SK-N-SH (cell line): Measurements from ENCODE around the gene P2RY14.

ENCODE experiments used
- EP300 ChIP-seq, 2 experiments: IDR thresholded peaks; 2 replicates each; pipeline versions ENCODE4 v1.4.0 to v1.6.1; 2012; ENCODE audit warnings: borderline replicate concordance in 1 of 2, low read depth in 1 of 2, low read length in 1 of 2
- TF ChIP-seq, protein P1 (sequence below): IDR thresholded peaks from 2 replicates; pipeline ENCODE4 v1.6.1; 2012; ENCODE audit warnings: mild to moderate bottlenecking, low read depth, low read length, moderate library complexity
- TF ChIP-seq, protein P2 (sequence below): fragments of 150-350 bp; IDR thresholded peaks from 2 replicates; pipeline ENCODE4 v1.6.1; 2017; ENCODE audit warnings: antibody characterized with exemption, low read length, low read depth, borderline replicate concordance

DNA sequence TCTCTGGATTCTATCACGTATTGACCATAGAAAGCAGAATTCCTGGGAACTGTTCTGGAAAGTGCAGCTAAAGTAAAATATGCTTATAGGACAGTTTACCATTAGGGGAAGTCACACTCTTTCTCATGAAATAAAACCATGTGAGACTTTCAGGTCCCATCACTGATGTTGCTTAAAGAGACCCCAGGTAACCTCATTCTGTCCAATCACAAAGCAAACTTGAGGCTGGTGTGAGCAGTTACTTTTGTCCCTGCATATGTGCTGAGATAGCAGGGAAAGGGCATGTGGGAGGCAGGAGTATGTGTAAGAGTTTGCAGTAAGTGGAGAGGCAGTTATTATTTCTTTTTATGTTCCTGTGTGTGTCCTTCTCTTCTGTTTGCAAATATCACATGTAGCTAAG, 22.2 kb upstream of the P2RY14 start:
- TF ChIP-seq, protein P1, sequence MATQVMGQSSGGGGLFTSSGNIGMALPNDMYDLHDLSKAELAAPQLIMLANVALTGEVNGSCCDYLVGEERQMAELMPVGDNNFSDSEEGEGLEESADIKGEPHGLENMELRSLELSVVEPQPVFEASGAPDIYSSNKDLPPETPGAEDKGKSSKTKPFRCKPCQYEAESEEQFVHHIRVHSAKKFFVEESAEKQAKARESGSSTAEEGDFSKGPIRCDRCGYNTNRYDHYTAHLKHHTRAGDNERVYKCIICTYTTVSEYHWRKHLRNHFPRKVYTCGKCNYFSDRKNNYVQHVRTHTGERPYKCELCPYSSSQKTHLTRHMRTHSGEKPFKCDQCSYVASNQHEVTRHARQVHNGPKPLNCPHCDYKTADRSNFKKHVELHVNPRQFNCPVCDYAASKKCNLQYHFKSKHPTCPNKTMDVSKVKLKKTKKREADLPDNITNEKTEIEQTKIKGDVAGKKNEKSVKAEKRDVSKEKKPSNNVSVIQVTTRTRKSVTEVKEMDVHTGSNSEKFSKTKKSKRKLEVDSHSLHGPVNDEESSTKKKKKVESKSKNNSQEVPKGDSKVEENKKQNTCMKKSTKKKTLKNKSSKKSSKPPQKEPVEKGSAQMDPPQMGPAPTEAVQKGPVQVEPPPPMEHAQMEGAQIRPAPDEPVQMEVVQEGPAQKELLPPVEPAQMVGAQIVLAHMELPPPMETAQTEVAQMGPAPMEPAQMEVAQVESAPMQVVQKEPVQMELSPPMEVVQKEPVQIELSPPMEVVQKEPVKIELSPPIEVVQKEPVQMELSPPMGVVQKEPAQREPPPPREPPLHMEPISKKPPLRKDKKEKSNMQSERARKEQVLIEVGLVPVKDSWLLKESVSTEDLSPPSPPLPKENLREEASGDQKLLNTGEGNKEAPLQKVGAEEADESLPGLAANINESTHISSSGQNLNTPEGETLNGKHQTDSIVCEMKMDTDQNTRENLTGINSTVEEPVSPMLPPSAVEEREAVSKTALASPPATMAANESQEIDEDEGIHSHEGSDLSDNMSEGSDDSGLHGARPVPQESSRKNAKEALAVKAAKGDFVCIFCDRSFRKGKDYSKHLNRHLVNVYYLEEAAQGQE: no peak
- no peak for TF ChIP-seq EP300 (IDR thresholded peaks at IDR 0.05; ENCODE audit: borderline replicate concordance in 1 of 2, low read depth in 1 of 2, low read length in 1 of 2)
- TF ChIP-seq, protein P2, sequence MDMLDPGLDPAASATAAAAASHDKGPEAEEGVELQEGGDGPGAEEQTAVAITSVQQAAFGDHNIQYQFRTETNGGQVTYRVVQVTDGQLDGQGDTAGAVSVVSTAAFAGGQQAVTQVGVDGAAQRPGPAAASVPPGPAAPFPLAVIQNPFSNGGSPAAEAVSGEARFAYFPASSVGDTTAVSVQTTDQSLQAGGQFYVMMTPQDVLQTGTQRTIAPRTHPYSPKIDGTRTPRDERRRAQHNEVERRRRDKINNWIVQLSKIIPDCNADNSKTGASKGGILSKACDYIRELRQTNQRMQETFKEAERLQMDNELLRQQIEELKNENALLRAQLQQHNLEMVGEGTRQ: no peak
